ENCODE data around the gene SMIM23.

- TF ChIP-seq CTCF (IDR thresholded peaks at IDR 0.05; ENCODE audit: poor library complexity) (no peak), EZH2phosphoT487 (IDR thresholded peaks at IDR 0.05; ENCODE audit: low read depth, severe bottlenecking, unreplicated experiment) (no peak), EZH2 (IDR thresholded peaks at IDR 0.05; ENCODE audit: borderline replicate concordance) (no peak)
Measured at GRCh38 chr5:171821286-171821685, 35.7 kb downstream of the SMIM23 start.
